GM21619 (cell line): ENCODE data around the gene SLC39A9.
"Not testable (repeated sequence)": the region's sequence is repeated elsewhere in the genome, so short reads cannot be mapped to it uniquely, and the experiment has no call there.

Source experiments
- ATAC-seq: cut with Tn5 transposase; IDR thresholded peaks from one replicate; pipeline ENCODE4 v1.9.1; 2021; ENCODE audit not compliant: unreplicated experiment

Gene SLC39A9

GRCh38 chr14:69498286-69498685, 99.8 kb downstream of the SLC39A9 start:
- ATAC-seq = not testable (repeated sequence)

GRCh38 chr14:69499436-69499835, 100.9 kb downstream of the SLC39A9 start:
- no peak for ATAC-seq

- ATAC-seq = no peak
Measured at GRCh38 chr14:69500096-69500495, 101.6 kb downstream of the SLC39A9 start.

- no peak for ATAC-seq
Measured at GRCh38 chr14:69500736-69501135, 102.2 kb downstream of the SLC39A9 start.

- ATAC-seq = no peak
Measured at GRCh38 chr14:69501423-69501838, 102.9 kb downstream of the SLC39A9 start.

- no peak for ATAC-seq
Measured at GRCh38 chr14:69504775-69505174, 106.3 kb downstream of the SLC39A9 start.

- ATAC-seq = no peak
Measured at GRCh38 chr14:69505338-69506240, 107.1 kb downstream of the SLC39A9 start.

GRCh38 chr14:69506241-69506595, 107.7 kb downstream of the SLC39A9 start:
- no peak for ATAC-seq
